WTC11 (cell line): Measurements from ENCODE around the gene ZBTB7C. TPM values are rescaled to one million over a fixed set of nuclear protein-coding genes. Genes with fewer than 3 reads are reported as not detected.

ENCODE experiments used
- ATAC-seq: fragments of 200-7000 bp; cut with Tn5 transposase; 2 replicates; pipeline ENCODE4 v1.10.0; 2021; ENCODE audit warnings: mild to moderate bottlenecking, moderate library complexity
- CTCF ChIA-PET: fragments of 300-600 bp; sonication (Branson Sonifier 250); formaldehyde crosslinking; loops from one replicate; lab custom pipeline; 2021; ENCODE audit warnings: antibody characterized with exemption; lab: Charles Lee
- POLR2A ChIA-PET: fragments of 350-600 bp; sonication (Branson Sonifier 250); formaldehyde crosslinking; loops from one replicate; lab custom pipeline; 2021; ENCODE audit warnings: antibody characterized with exemption; lab: Charles Lee
- DNase-seq: peaks from one replicate; pipeline ENCODE4 v3.0.0; 2021; ENCODE audit warnings: low spot score
- H3K27ac Mint-ChIP-seq: 2 replicates; pipeline ENCODE4 v1.8.0; 2021; ENCODE audit warnings: mixed read lengths
- H3K27me3 Mint-ChIP-seq: 2 replicates; pipeline ENCODE4 v1.8.0; 2021; ENCODE audit warnings: low read depth, mild to moderate bottlenecking, moderate library complexity, mixed read lengths
- H3K36me3 Mint-ChIP-seq: 2 replicates; pipeline ENCODE4 v1.8.0; 2021; ENCODE audit warnings: mixed read lengths
- H3K4me1 Mint-ChIP-seq: 2 replicates; pipeline ENCODE4 v1.8.0; 2022; ENCODE audit warnings: mixed read lengths
- H3K4me3 Mint-ChIP-seq: 2 replicates; pipeline ENCODE4 v1.8.0; 2021; ENCODE audit warnings: mild to moderate bottlenecking, moderate library complexity, mixed read lengths
- H3K9me3 Mint-ChIP-seq: 2 replicates; pipeline ENCODE4 v1.8.0; 2021; ENCODE audit warnings: mixed read lengths
- ATF6 ChIP-seq: sonication (generic); formaldehyde crosslinking; IDR thresholded peaks from 2 replicates; pipeline ENCODE4 v1.8.1; 2023; ENCODE audit warnings: mild to moderate bottlenecking, missing genetic modification reagents
- CREB1 ChIP-seq: sonication (generic); formaldehyde crosslinking; IDR thresholded peaks from 2 replicates; pipeline ENCODE4 v1.8.0; 2023; ENCODE audit warnings: mild to moderate bottlenecking, missing genetic modification reagents
- CTCF ChIP-seq: fragments of 200-600 bp; IDR thresholded peaks from 2 replicates; pipeline ENCODE4 v1.8.0; 2022; ENCODE audit warnings: antibody characterized with exemption
- JUN ChIP-seq: sonication (generic); formaldehyde crosslinking; IDR thresholded peaks from 2 replicates; pipeline ENCODE4 v1.8.0; 2023; ENCODE audit warnings: mild to moderate bottlenecking, missing genetic modification reagents
- MAX ChIP-seq: sonication (generic); formaldehyde crosslinking; IDR thresholded peaks from 2 replicates; pipeline ENCODE4 v1.8.0; 2022; ENCODE audit warnings: mild to moderate bottlenecking, missing genetic modification reagents
- NFYB ChIP-seq: sonication (generic); formaldehyde crosslinking; conservative IDR thresholded peaks from 2 replicates; pipeline ENCODE4 v1.8.0; 2022; ENCODE audit warnings: low read depth, missing genetic modification reagents
- TEAD1 ChIP-seq: sonication (generic); formaldehyde crosslinking; IDR thresholded peaks from 2 replicates; pipeline ENCODE4 v1.8.0; 2022; ENCODE audit warnings: mild to moderate bottlenecking, missing genetic modification reagents
- total RNA-seq: library from RNA; stranded (reverse); gene quantifications from 3 replicates; pipeline ENCODE4 v1.2.3, GENCODE V29; 2021
- TF ChIP-seq, protein P1 (sequence below): sonication (generic); formaldehyde crosslinking; IDR thresholded peaks from 2 replicates; pipeline ENCODE4 v1.8.0; 2023; ENCODE audit warnings: mild to moderate bottlenecking, missing genetic modification reagents
- TF ChIP-seq, protein P2 (sequence below): fragments of 250-450 bp; sonication (Bioruptor Pico); IDR thresholded peaks from 2 replicates; pipeline ENCODE4 v1.9.0; 2021; ENCODE audit warnings: mild to moderate bottlenecking, borderline replicate concordance
- TF ChIP-seq, protein P3 (sequence below): sonication (generic); formaldehyde crosslinking; IDR thresholded peaks from 2 replicates; pipeline ENCODE4 v1.8.1; 2022; ENCODE audit warnings: missing genetic modification reagents, borderline replicate concordance

The ZBTB7C gene
- total RNA-seq, 1 experiment from 2014 or later = 0.48 TPM

DNA sequence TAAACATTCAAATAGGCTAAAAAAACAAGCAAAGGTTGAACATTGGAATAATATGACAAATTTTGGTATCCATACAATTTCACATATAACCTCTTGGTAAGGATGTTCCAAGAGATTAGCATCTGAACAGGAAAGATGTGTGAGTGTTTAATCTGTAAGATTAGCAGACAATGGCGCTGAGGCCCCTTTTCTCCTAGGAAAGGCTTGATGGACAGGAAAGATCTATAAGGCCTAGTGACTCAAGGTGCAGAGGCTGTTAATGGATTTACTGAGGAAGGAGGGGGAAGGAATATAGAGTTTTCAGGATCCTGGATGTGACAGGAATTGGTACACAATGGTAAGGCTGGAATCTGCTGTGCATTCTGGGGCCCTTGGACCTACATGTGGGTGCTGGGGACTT lies 430.6 kb downstream of the ZBTB7C start:
- TF ChIP-seq ATF6 (CRISPR knock-in tag) (no peak), CTCF (no peak), JUN (CRISPR knock-in tag) (no peak)
- no peak for DNase-seq
- Mint-ChIP-seq H3K27ac (no peak overlapping the region), H3K4me3 (no peak overlapping the region), H3K9me3 (peaks cover 10% of the 10 kb centered on the region), H3K27me3 (peaks cover 4% of the 10 kb centered on the region), H3K4me1 (peaks cover 55% of the 10 kb centered on the region), H3K36me3 (no peaks in the 10 kb centered on the region)
- ChIA-PET POLR2A (no interaction called here), CTCF (no interaction called here)
- ATAC-seq = no peak

DNA sequence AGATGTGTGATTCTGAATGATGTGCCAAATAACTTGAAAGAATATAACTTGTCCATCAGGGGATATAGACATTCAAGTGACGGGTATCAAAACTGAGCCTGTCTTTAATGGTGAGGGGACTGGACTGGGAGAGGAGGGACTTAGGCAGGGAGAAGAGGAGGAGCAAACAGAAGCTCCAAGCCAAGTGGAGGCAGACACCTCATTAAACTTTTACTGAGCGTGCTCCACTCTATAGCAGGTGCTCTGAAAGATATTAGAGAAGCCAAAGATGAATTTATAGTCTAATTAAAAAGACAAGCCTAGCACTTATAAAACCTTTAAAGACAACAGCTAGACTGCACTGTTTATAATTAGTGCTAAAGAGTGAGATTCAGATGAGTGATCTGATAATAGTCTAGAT lies 431.0 kb downstream of the ZBTB7C start:
- CTCF ChIA-PET = no interaction called here
- peaks cover 4% of the 10 kb centered on the region for H3K27me3 Mint-ChIP-seq
- H3K36me3 Mint-ChIP-seq = no peaks in the 10 kb centered on the region
- H3K4me3 Mint-ChIP-seq = no peak overlapping the region
- ATAC-seq (no peak), DNase-seq (no peak)
- no peak overlapping the region for H3K27ac Mint-ChIP-seq
- peaks cover 56% of the 10 kb centered on the region for H3K4me1 Mint-ChIP-seq
- TF ChIP-seq MAX (no peak), NFYB (CRISPR knock-in tag) (no peak), TEAD1 (no peak), CREB1 (CRISPR knock-in tag) (no peak)
- TF ChIP-seq, protein P1, sequence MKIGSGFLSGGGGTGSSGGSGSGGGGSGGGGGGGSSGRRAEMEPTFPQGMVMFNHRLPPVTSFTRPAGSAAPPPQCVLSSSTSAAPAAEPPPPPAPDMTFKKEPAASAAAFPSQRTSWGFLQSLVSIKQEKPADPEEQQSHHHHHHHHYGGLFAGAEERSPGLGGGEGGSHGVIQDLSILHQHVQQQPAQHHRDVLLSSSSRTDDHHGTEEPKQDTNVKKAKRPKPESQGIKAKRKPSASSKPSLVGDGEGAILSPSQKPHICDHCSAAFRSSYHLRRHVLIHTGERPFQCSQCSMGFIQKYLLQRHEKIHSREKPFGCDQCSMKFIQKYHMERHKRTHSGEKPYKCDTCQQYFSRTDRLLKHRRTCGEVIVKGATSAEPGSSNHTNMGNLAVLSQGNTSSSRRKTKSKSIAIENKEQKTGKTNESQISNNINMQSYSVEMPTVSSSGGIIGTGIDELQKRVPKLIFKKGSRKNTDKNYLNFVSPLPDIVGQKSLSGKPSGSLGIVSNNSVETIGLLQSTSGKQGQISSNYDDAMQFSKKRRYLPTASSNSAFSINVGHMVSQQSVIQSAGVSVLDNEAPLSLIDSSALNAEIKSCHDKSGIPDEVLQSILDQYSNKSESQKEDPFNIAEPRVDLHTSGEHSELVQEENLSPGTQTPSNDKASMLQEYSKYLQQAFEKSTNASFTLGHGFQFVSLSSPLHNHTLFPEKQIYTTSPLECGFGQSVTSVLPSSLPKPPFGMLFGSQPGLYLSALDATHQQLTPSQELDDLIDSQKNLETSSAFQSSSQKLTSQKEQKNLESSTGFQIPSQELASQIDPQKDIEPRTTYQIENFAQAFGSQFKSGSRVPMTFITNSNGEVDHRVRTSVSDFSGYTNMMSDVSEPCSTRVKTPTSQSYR (CRISPR knock-in tag) = no peak
- TF ChIP-seq, protein P2, sequence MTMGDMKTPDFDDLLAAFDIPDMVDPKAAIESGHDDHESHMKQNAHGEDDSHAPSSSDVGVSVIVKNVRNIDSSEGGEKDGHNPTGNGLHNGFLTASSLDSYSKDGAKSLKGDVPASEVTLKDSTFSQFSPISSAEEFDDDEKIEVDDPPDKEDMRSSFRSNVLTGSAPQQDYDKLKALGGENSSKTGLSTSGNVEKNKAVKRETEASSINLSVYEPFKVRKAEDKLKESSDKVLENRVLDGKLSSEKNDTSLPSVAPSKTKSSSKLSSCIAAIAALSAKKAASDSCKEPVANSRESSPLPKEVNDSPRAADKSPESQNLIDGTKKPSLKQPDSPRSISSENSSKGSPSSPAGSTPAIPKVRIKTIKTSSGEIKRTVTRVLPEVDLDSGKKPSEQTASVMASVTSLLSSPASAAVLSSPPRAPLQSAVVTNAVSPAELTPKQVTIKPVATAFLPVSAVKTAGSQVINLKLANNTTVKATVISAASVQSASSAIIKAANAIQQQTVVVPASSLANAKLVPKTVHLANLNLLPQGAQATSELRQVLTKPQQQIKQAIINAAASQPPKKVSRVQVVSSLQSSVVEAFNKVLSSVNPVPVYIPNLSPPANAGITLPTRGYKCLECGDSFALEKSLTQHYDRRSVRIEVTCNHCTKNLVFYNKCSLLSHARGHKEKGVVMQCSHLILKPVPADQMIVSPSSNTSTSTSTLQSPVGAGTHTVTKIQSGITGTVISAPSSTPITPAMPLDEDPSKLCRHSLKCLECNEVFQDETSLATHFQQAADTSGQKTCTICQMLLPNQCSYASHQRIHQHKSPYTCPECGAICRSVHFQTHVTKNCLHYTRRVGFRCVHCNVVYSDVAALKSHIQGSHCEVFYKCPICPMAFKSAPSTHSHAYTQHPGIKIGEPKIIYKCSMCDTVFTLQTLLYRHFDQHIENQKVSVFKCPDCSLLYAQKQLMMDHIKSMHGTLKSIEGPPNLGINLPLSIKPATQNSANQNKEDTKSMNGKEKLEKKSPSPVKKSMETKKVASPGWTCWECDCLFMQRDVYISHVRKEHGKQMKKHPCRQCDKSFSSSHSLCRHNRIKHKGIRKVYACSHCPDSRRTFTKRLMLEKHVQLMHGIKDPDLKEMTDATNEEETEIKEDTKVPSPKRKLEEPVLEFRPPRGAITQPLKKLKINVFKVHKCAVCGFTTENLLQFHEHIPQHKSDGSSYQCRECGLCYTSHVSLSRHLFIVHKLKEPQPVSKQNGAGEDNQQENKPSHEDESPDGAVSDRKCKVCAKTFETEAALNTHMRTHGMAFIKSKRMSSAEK = no peak
- TF ChIP-seq, protein P3, sequence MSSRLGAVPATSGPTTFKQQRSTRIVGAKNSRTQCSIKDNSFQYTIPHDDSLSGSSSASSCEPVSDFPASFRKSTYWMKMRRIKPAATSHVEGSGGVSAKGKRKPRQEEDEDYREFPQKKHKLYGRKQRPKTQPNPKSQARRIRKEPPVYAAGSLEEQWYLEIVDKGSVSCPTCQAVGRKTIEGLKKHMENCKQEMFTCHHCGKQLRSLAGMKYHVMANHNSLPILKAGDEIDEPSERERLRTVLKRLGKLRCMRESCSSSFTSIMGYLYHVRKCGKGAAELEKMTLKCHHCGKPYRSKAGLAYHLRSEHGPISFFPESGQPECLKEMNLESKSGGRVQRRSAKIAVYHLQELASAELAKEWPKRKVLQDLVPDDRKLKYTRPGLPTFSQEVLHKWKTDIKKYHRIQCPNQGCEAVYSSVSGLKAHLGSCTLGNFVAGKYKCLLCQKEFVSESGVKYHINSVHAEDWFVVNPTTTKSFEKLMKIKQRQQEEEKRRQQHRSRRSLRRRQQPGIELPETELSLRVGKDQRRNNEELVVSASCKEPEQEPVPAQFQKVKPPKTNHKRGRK (CRISPR knock-in tag) = no peak
- POLR2A ChIA-PET = no interaction called here
- H3K9me3 Mint-ChIP-seq = peaks cover 10% of the 10 kb centered on the region

Other genes starting within 250 kb of the ZBTB7C start
- 18.9 to 28.5 TPM (median 20.4 TPM) in 3 replicates for gene CTIF, start 129.6 kb upstream of the ZBTB7C start, total RNA-seq